ENCODE results near the gene FAM107A.

FAM107A gene

GRCh38 chr3:58577269-58577821 is at the start of gene FAM107A:
FAM107A (minus strand) TSS chr3:58577391; CDS start chr3:58569860, 7,531 bp downstream.
- DNase-seq (ENCODE audit: low read depth in 2 of 2) = no peak

GRCh38 chr3:58625196-58625824 is 48.1 kb upstream of the FAM107A start:
- DNase-seq (ENCODE audit: low read depth in 2 of 2) = no peak

GRCh38 chr3:58624550-58624949 is 47.4 kb upstream of the FAM107A start:
- DNase-seq (ENCODE audit: low read depth in 2 of 2) = no peak

- no peak for DNase-seq (ENCODE audit: low read depth in 2 of 2)
Measured at GRCh38 chr3:58623961-58624360, 46.8 kb upstream of the FAM107A start.

GRCh38 chr3:58623478-58623877 is 46.3 kb upstream of the FAM107A start:
- DNase-seq (ENCODE audit: low read depth in 2 of 2) = no peak

GRCh38 chr3:58622892-58623291 is 45.7 kb upstream of the FAM107A start:
- DNase-seq (ENCODE audit: low read depth in 2 of 2) = no peak

GRCh38 chr3:58622436-58622835 is 45.2 kb upstream of the FAM107A start:
- no peak for DNase-seq (ENCODE audit: low read depth in 2 of 2)

GRCh38 chr3:58621086-58621830 is 44.1 kb upstream of the FAM107A start:
- no peak for DNase-seq (ENCODE audit: low read depth in 2 of 2)

- no peak for DNase-seq (ENCODE audit: low read depth in 2 of 2)
Measured at GRCh38 chr3:58620421-58620820, 43.2 kb upstream of the FAM107A start.

- no peak for DNase-seq (ENCODE audit: low read depth in 2 of 2)
Measured at GRCh38 chr3:58617338-58617761, 40.2 kb upstream of the FAM107A start.

- no peak for DNase-seq (ENCODE audit: low read depth in 2 of 2)
Measured at GRCh38 chr3:58613236-58614132, 36.3 kb upstream of the FAM107A start.

GRCh38 chr3:58612830-58613229 is 35.6 kb upstream of the FAM107A start:
- no peak for DNase-seq (ENCODE audit: low read depth in 2 of 2)

GRCh38 chr3:58609990-58610389 is 32.8 kb upstream of the FAM107A start:
- no peak for DNase-seq (ENCODE audit: low read depth in 2 of 2)

GRCh38 chr3:58608648-58609047 is 31.5 kb upstream of the FAM107A start:
- no peak for DNase-seq (ENCODE audit: low read depth in 2 of 2)

GRCh38 chr3:58607816-58608215 is 30.6 kb upstream of the FAM107A start:
- no peak for DNase-seq (ENCODE audit: low read depth in 2 of 2)

- no peak for DNase-seq (ENCODE audit: low read depth in 2 of 2)
Measured at GRCh38 chr3:58606693-58607092, 29.5 kb upstream of the FAM107A start.

GRCh38 chr3:58604031-58604430 is 26.8 kb upstream of the FAM107A start:
- no peak for DNase-seq (ENCODE audit: low read depth in 2 of 2)

GRCh38 chr3:58603606-58604005 is 26.4 kb upstream of the FAM107A start:
- DNase-seq (ENCODE audit: low read depth in 2 of 2) = no peak

GRCh38 chr3:58597770-58598310 is 20.6 kb upstream of the FAM107A start:
- DNase-seq (ENCODE audit: low read depth in 2 of 2) = no peak

- no peak for DNase-seq (ENCODE audit: low read depth in 2 of 2)
Measured at GRCh38 chr3:58596834-58597518, 19.8 kb upstream of the FAM107A start.

GRCh38 chr3:58594117-58594516 is 16.9 kb upstream of the FAM107A start:
- DNase-seq (ENCODE audit: low read depth in 2 of 2) = no peak

Measured in stimulated activated CD4-positive, alpha-beta T cell treated with anti-CD3 and anti-CD28 coated beads, Interleukin-15, amount 100 ng/mL, for 48 hours (primary cell).